PC-3 (cell line): Measurements from ENCODE around the gene HDAC11. TPM values are rescaled to one million over a fixed set of nuclear protein-coding genes. Genes with fewer than 3 reads are reported as not detected.
A peak's percentile ranks its signal among the peaks of the same experiment; 100 is the strongest.

Experiments used
- ATAC-seq: fragments of 200-7000 bp; cut with Tn5 transposase; 2 replicates; pipeline ENCODE4 v1.9.1; 2020; ENCODE audit warnings: mild to moderate bottlenecking, moderate library complexity
- BruUV-seq: library from RNA; stranded (reverse); fragments of 400-500 nt; replicated peaks from 2 replicates; lab custom pipeline; 2021; lab: Mats Ljungman, UMichigan
- CTCF ChIA-PET: fragments of 300-600 bp; sonication (Branson Sonifier 250); formaldehyde crosslinking; loops from one replicate; lab custom pipeline; 2022; ENCODE audit warnings: antibody characterized with exemption; lab: Charles Lee
- POLR2A ChIA-PET: fragments of 300-600 bp; sonication (Branson Sonifier 250); formaldehyde crosslinking; loops from one replicate; lab custom pipeline; 2022; ENCODE audit warnings: antibody characterized with exemption; ENCODE audit not compliant: unreplicated experiment; lab: Charles Lee
- DNase-seq: peaks from one replicate; pipeline ENCODE4 v3.0.0-alpha.2; 2015
- H2AFZ ChIP-seq: fragments of 300-600 bp; sonication (generic); 2 replicates; pipeline ENCODE4 v1.6.0; 2016; ENCODE audit warnings: antibody characterized with exemption, low read length
- H3F3A ChIP-seq: fragments of 300-600 bp; sonication (generic); one replicate; pipeline ENCODE4 v1.6.0; 2017; ENCODE audit warnings: antibody characterized with exemption, low read length, control low read depth, mild to moderate bottlenecking; ENCODE audit not compliant: unreplicated experiment
- H3K27ac ChIP-seq: fragments of 300-600 bp; sonication (generic); 2 replicates; pipeline ENCODE4 v1.5.1; 2016; ENCODE audit warnings: mild to moderate bottlenecking, low read length
- H3K27me3 ChIP-seq: fragments of 300-600 bp; sonication (generic); 2 replicates; pipeline ENCODE4 v1.6.1; 2016; ENCODE audit warnings: low read length, mixed read lengths
- H3K36me3 ChIP-seq: fragments of 300-600 bp; sonication (generic); 2 replicates; pipeline ENCODE4 v1.6.1; 2016; ENCODE audit warnings: low read depth, mixed run types, low read length, mixed read lengths
- H3K4me1 ChIP-seq: fragments of 300-600 bp; sonication (generic); 2 replicates; pipeline ENCODE4 v1.5.1; 2016; ENCODE audit warnings: low read length; ENCODE audit not compliant: insufficient read depth
- H3K4me2 ChIP-seq: fragments of 300-600 bp; sonication (generic); 2 replicates; pipeline ENCODE4 v1.6.0; 2016; ENCODE audit warnings: low read length
- H3K4me3 ChIP-seq: fragments of 300-600 bp; sonication (generic); 2 replicates; pipeline ENCODE4 v1.5.1; 2016; ENCODE audit warnings: mild to moderate bottlenecking, low read length, mixed read lengths
- H3K79me2 ChIP-seq: fragments of 300-600 bp; sonication (generic); 2 replicates; pipeline ENCODE4 v1.6.1; 2017; ENCODE audit warnings: low read length, mixed read lengths
- H3K9ac ChIP-seq: fragments of 300-600 bp; sonication (generic); 2 replicates; pipeline ENCODE4 v1.6.0; 2016; ENCODE audit warnings: mild to moderate bottlenecking, low read length
- H3K9me2 ChIP-seq: fragments of 300-600 bp; sonication (generic); replicated peaks from 2 replicates; pipeline ENCODE4 v1.6.1; 2016; ENCODE audit warnings: mixed run types, low read length, mixed read lengths
- H3K9me3 ChIP-seq: fragments of 300-600 bp; sonication (generic); 2 replicates; pipeline ENCODE4 v1.6.1; 2016; ENCODE audit warnings: low read length, mixed read lengths
- H4K20me1 ChIP-seq: fragments of 300-600 bp; sonication (generic); 2 replicates; pipeline ENCODE4 v1.6.1; 2016; ENCODE audit warnings: low read length, mixed read lengths
- CTCF ChIP-seq: fragments of 300-600 bp; sonication (generic); conservative IDR thresholded peaks from 2 replicates; pipeline ENCODE4 v1.5.1; 2017; ENCODE audit warnings: antibody characterized with exemption, low read depth, mild to moderate bottlenecking, low read length
- EZH2 ChIP-seq: fragments of 300-600 bp; sonication (generic); IDR thresholded peaks from one replicate; pipeline ENCODE4 v1.6.1; 2017; ENCODE audit warnings: antibody characterized with exemption, mild to moderate bottlenecking, low read length; ENCODE audit not compliant: unreplicated experiment
- EZH2phosphoT487 ChIP-seq: fragments of 300-600 bp; sonication (generic); IDR thresholded peaks from 2 replicates; pipeline ENCODE4 v1.6.1; 2018; ENCODE audit warnings: mild to moderate bottlenecking, antibody characterized with exemption, low read length, borderline replicate concordance
- intact Hi-C: fragments of 100-400 bp; cut with micrococcal nuclease; formaldehyde crosslinking; loops from 2 replicates; pipeline ENCODE4 v1.9.0; 2023
- total RNA-seq: library from RNA; depleted of rRNA; stranded (reverse); fragments of >200 nt; gene quantifications from 2 replicates; pipeline ENCODE4 v1.2.3, GENCODE V29; 2014

Gene HDAC11
- total RNA-seq, 1 experiment from 2014 or later: 24.2 TPM

DNA sequence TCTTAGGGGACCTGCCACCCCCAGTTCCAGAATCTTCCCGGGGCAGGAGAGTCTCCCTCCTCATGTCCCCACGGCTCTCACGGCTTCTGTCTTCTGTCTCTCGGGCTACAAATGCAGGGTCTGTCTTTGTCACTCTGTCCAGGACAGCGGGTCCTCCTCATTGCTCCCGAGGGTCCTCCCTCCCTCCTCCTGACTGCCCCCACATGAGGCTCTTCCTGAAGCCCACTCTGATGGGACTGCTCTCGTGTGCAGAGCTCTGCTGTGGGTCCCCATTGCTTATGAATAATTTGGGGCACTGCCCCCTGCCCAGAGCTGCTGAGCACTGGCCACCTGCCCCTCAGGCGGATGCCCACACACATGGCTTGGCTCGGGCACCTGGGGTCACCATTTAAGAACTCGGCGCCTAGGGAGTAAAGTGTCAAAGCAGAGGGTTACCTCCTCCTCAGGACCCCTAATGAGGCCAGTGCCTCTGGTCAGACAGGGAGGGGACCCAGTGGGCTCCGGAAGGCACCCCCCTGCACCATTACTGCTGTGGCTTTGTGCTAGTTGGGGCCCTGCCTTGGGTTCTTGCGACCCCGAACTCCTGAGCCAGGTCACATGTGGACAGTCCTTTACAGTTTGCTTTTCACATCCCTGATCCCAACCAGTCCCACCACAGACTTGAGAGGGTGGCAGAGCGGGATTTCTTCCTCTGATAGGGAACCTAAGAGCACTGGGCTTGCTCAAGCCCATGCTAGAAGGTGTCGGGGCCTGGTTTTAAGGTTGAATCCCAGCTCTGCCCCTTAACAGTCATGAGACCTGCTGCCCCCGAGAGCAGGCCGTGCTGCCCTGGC lies 22.1 kb downstream of the HDAC11 start:
- H4K20me1 ChIP-seq: no peaks in the 10 kb centered on the region

DNA sequence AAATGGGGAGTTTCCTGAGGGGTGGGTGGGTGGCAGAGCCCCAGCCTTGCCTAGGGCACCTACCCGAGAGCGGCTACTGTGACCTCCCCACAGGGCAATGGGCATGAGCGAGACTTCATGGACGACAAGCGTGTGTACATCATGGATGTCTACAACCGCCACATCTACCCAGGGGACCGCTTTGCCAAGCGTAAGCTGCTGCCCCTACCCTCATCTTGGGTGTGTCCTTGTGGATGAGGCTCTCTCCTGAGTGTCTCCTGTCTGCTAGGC lies 22.6 kb downstream of the HDAC11 start:
- Histone ChIP-seq H3K4me1 (peaks cover 24% of the 10 kb centered on the region), H3K27me3 (no peaks in the 10 kb centered on the region), H3K9ac (no peak overlapping the region), H3K27ac (no peak overlapping the region), H3K4me3 (no peak overlapping the region), H3K4me2 (no peak overlapping the region), H3K79me2 (no peaks in the 10 kb centered on the region), H4K20me1 (no peaks in the 10 kb centered on the region), H2AFZ (no peak overlapping the region), H3K9me2 (no peaks in the 10 kb centered on the region), H3K9me3 (no peaks in the 10 kb centered on the region), H3K36me3 (no peaks in the 10 kb centered on the region), H3F3A (no peaks in the 10 kb centered on the region)
- CTCF ChIA-PET: no interaction called here
- POLR2A ChIA-PET: no interaction called here
- ATAC-seq (no peak), DNase-seq (no peak)
- no peak for TF ChIP-seq EZH2
- TF ChIP-seq EZH2phosphoT487: no peak
- no peak for TF ChIP-seq CTCF
- intact Hi-C loops: no loop called here
- no TSS peak for BruUV-seq

More for the DNA sequence above, 22.1 kb downstream of the HDAC11 start:
- Histone ChIP-seq H3K27me3 (no peaks in the 10 kb centered on the region), H3K79me2 (no peaks in the 10 kb centered on the region), H3K9me3 (no peaks in the 10 kb centered on the region), H3K4me1 (peaks cover 22% of the 10 kb centered on the region), H3K4me2 (no peak overlapping the region), H3K27ac (no peak overlapping the region), H2AFZ (no peak overlapping the region), H3K4me3 (no peak overlapping the region), H3K9ac (no peak overlapping the region), H3K36me3 (no peaks in the 10 kb centered on the region), H3K9me2 (no peaks in the 10 kb centered on the region), H3F3A (no peaks in the 10 kb centered on the region)
- DNase-seq (no peak), ATAC-seq (no peak)
- ChIA-PET POLR2A (no interaction called here), CTCF (no interaction called here)
- TF ChIP-seq EZH2 (no peak), EZH2phosphoT487 (no peak), CTCF (no peak)
- intact Hi-C loops: no loop called here
- BruUV-seq: no TSS peak

DNA sequence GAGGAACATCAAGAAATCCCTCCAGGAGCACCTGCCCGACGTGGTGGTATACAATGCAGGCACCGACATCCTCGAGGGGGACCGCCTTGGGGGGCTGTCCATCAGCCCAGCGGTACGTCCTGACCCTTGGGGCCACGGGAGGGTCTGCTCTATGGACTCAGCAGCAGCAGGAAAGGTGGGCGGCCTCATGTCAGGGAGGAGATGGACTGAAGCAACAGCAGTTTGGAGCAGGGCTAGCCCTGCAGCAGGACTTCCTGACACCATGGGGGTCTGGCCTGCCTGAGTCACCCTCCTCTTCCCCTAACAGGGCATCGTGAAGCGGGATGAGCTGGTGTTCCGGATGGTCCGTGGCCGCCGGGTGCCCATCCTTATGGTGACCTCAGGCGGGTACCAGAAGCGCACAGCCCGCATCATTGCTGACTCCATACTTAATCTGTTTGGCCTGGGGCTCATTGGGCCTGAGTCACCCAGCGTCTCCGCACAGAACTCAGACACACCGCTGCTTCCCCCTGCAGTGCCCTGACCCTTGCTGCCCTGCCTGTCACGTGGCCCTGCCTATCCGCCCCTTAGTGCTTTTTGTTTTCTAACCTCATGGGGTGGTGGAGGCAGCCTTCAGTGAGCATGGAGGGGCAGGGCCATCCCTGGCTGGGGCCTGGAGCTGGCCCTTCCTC lies 24.2 kb downstream of the HDAC11 start:
- Histone ChIP-seq H3F3A (no peaks in the 10 kb centered on the region), H3K9me2 (no peaks in the 10 kb centered on the region), H3K79me2 (no peaks in the 10 kb centered on the region), H3K9ac (peak overlapping the region; percentile 46), H2AFZ (no peak overlapping the region), H3K36me3 (no peaks in the 10 kb centered on the region), H3K27ac (peak overlapping the region; percentile 60), H3K4me1 (peaks cover 34% of the 10 kb centered on the region), H3K9me3 (no peaks in the 10 kb centered on the region), H3K4me3 (no peak overlapping the region), H3K27me3 (no peaks in the 10 kb centered on the region), H4K20me1 (no peaks in the 10 kb centered on the region), H3K4me2 (peak overlapping the region; percentile 5; the same call in 1 of the 2 replicates)
- DNase-seq (peak; percentile 87), ATAC-seq (peak; percentile 72)
- intact Hi-C loops: no loop called here
- ChIA-PET CTCF (interaction anchor here (0.6 to 0.9 kb wide), 2 partner anchors 143 to 497 kb away, joined by 3 to 5 read pairs; no protein-coding TSS in a partner anchor), POLR2A (no interaction called here)
- no peak for TF ChIP-seq EZH2phosphoT487
- no peak for TF ChIP-seq EZH2
- no peak for TF ChIP-seq CTCF
- TSS peak; percentile 10 for BruUV-seq
